Breast epithelium (tissue), 3 donors: Measurements from ENCODE around the gene NDUFC2.

Source experiments
- CTCF ChIP-seq, 3 donors: fragments of 450-650 bp; IDR thresholded peaks; one replicate each; pipeline ENCODE4 v1.5.1; 2016 to 2017; ENCODE audit warnings: antibody characterized with exemption in 3 of 3, mild to moderate bottlenecking in 3 of 3, moderate library complexity in 3 of 3
- POLR2A ChIP-seq: fragments of 450-650 bp; IDR thresholded peaks from one replicate; pipeline ENCODE4 v1.6.1; 2016; ENCODE audit warnings: antibody characterized with exemption, mild to moderate bottlenecking, moderate library complexity

GRCh38 chr11:78044706-78045105 lies 35.0 kb downstream of the NDUFC2 start:
- no peak for TF ChIP-seq POLR2A
- TF ChIP-seq CTCF (IDR thresholded peaks at IDR 0.05) = no peak
